H1 (cell line): ENCODE measurements around the gene DYNC1I1. TPM values are rescaled to one million over a fixed set of nuclear protein-coding genes. Genes with fewer than 3 reads are reported as not detected.

ENCODE experiments used
- BRCA1 ChIP-seq: IDR thresholded peaks from 2 replicates; pipeline ENCODE4 v1.6.1; 2012; ENCODE audit warnings: low read depth, low read length, improper control_type of control experiment
- RAD21 ChIP-seq, 2 experiments: IDR thresholded peaks in 1 of 2; conservative IDR thresholded peaks in 1 of 2; 2 replicates each; pipeline ENCODE4 v1.6.1; 2011; ENCODE audit warnings: low read depth in 2 of 2, low read length in 2 of 2, improper control_type of control experiment in 1 of 2, inconsistent platforms in 1 of 2, mild to moderate bottlenecking in 1 of 2, moderate library complexity in 1 of 2
- SP2 ChIP-seq: IDR thresholded peaks from 2 replicates; pipeline ENCODE4 v1.6.1; 2012; ENCODE audit warnings: mild to moderate bottlenecking, low read length, inconsistent platforms
- TEAD4 ChIP-seq: IDR thresholded peaks from 2 replicates; pipeline ENCODE4 v1.6.1; 2012; ENCODE audit warnings: low read depth, low read length, inconsistent platforms, mixed read lengths
- polyA plus RNA-seq, 7 experiments: library from polyadenylated mRNA; depleted of rRNA in 3 of 7; stranded (reverse) in 5 of 7; unstranded in 2 of 7; fragments of >200 nt in 5 of 7; fragments of 200-250 nt in 2 of 7; gene quantifications; 1 replicate in 5 of 7; 2 replicates in 1 of 7; 4 replicates in 1 of 7; pipeline versions ENCODE4 v1.2.1 to v1.2.3, GENCODE V29; 2011 to 2013; ENCODE audit warnings: missing spikeins in 2 of 7, mixed read lengths in 2 of 7
- total RNA-seq: library from RNA; stranded (reverse); fragmentation: NEBNext Ultra II Directional; extraction: Animal tissue kit (Norgen Biotek cat#: 25700); gene quantifications from 2 replicates; pipeline ENCODE4 v1.2.1, GENCODE V29; 2021

DYNC1I1 gene
- total and polyA plus RNA-seq, 2 of the 8 experiments (the other 6 are each of a cell fraction or from before 2014, with no cell fraction given) = 0.45 to 0.58 TPM

GRCh38 chr7:95766657-95767056 is 5.7 kb upstream of the DYNC1I1 start (continued):
- TF ChIP-seq SP2 (no peak), RAD21 (IDR thresholded peaks at IDR 0.05 in 1 of 2, conservative IDR thresholded peaks at IDR 0.05 in 1 of 2; ENCODE audit: low read depth in 2 of 2, low read length in 2 of 2) (no peak), TEAD4 (no peak), BRCA1 (no peak)
- TF ChIP-seq, all 59 proteins: peak for 0
